SKM-1 treated with dmso at 0.1 percent for 144 hours (cell line): ENCODE results near the gene EGFL7.
"Not testable (repeated sequence)": the region's sequence is repeated elsewhere in the genome, so short reads cannot be mapped to it uniquely, and the experiment has no call there.

Source experiments
- DNase-seq: peaks from one replicate; lab custom pipeline; 2025; ENCODE audit not compliant: unreplicated experiment; lab: John Stamatoyannopoulos, UW

EGFL7 gene

GRCh38 chr9:136624184-136624951, 38.3 kb upstream of the EGFL7 start:
- no peak for DNase-seq

DNA sequence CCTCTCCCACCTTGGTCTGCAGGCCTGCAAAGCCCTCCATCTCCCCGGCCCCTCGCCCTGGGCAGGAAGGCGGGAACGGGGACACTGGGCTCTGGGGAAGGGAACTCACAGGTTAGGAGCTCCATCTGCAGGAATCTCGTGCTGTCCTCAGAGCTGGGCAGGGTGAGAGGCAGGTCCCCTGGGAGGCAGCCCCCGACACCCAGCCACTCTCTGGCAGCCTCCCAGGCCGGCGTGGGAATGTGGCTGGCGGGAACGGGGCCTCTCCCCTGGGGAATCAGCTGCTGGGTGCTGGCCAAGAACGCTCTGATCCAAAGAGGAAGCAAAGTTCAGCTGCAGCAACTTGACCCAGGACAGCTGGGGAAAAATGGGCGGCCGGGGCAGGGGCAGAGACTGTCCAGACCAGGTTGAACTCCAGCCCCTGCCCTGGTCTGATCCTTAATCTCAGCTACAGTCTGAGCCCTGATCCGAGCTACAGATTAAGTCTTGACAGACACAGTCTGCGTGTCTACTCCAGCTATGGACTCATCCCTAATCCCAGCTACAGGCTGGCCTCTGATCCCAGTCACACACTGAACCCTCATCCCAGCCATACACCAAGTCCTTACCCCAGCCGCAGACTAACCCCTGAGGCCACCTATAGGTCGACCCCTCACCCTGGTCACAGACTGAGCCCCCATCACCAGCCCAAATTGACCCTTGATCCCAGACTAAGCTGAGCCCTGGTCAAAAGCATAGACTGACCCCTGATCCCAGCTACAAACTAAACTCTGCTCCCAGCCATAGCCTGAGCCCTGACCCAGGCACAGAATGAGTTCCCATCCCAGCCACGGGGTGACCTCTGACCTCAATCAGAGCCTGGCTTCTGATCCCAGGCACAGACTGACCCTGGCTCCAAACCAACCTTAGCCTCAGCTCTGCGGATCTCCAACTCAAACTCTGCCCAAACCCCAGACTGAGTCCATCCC, 37.3 kb upstream of the EGFL7 start:
- DNase-seq: no peak

DNA sequence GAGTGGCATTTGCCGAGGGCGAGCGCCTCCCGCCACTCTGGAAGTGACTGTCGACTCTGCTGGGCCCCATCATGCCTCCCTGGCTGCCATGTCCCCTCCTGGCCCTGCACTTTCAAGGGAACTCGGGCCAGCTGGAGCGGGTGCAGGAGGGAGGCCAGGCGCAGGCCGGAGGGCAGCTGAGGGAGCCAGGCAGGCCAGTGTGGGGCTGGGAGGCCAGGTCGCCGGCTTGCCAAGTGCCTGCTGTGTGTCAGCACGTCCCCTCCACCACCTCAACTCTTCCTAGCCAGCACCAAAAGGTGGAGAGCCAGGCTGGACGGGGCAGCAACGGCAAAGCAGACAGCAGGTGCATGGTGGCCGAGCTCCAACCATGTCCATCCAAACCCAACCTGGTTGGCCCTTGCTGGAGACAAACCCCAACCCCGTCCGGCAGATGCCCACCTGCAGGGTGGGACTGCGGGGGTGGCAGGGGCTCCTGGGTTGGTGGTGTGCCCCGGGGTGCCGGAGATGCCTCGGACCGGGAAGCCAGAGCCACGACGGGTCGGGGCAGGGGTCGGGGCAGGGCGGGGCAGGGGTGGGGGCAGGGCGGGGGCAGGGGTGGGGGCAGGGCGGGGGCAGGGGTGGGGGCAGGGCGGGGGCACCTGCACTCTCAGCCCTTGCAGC, 36.5 kb upstream of the EGFL7 start:
- DNase-seq: no peak

DNA sequence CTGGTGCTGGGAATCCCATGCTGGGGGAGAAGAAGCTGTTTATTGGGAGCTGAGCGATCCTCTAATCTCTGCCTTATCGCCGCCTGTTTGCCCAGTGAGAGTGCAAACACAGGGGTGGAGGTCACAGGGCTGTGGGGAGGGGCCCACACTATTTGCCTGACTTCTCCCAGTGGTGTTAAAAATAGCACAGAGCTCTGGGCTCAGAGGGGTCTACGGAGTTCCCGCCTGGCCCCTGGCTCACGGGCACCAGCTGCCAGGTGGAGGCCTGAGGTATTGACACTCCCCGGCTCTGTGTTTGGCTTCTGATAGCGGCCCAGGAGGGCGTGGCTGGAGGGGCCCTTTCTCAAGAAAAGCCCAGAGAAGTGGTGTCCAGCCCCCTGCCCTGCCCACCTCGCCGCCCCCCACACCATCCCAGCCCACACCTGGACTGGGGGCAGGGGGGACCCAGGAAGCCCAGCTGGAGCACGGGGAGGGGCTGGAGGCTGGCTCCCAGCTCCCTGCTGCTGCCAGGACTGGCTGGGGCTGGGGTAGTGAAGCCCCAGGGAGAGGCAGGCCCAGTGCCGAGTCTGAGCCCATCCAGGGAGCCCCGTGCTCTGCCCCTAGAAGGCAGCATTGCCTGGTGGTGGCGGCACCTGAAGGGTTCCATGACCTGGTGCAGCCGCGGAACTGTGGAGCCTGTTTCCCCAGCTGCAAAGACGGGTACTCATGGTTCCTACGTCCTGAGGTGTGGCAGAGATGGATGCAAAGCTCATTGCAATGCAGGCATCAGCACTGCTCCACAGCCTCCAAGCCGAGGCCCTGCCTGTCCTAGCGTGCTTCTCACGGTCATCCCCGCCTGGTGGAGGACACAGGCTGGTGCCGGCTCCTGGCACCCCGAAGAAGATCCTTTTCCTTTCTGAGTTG, 35.7 kb upstream of the EGFL7 start:
- no peak for DNase-seq

- DNase-seq: no peak
Observed at GRCh38 chr9:136627703-136628102, 35.0 kb upstream of the EGFL7 start.

- DNase-seq: no peak
Observed at GRCh38 chr9:136628268-136628667, 34.4 kb upstream of the EGFL7 start.

GRCh38 chr9:136629001-136629878, 33.5 kb upstream of the EGFL7 start:
- DNase-seq: no peak

DNA sequence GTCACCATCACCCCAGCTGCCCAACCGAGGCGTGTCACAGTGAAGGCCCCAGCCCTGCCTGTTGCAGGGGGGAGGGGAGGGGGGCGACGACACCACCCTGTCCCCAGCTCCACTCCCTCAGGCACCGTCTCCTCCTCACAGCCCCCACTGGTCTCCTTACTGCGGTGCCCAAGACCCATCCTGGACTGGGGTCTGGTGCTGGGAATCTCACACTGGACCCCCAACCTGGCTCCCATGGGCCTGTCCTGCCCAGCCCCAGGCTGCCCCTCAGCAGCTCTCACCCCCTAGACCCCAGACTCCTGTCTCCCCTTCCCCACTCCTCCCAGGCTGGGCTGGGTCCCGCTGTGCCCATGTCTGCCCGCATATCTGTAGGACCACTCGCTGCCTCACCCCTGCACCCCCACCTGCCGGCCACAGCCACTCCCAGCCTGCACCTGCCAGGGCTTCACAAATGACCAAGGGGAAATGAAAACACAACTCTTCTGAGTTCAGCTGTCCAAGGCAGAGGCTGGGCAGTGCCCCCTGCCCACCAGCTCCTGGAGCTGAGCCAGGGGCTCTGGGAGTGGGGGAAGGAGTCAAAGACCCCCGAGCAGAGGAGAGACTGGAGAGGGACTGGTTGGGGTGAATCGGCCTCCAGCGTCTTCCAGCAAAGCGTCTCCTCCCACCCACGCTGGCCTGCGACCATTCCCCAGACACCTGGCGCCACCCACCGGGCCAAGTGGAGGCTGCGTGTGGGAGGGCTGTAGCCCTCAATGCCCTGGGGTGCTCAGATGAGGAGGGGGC, 32.6 kb upstream of the EGFL7 start:
- peak; percentile 63 for DNase-seq

GRCh38 chr9:136630662-136630992, 32.1 kb upstream of the EGFL7 start:
- no peak for DNase-seq

GRCh38 chr9:136631038-136632000, 31.4 kb upstream of the EGFL7 start:
- peak; percentile 61 for DNase-seq

DNA sequence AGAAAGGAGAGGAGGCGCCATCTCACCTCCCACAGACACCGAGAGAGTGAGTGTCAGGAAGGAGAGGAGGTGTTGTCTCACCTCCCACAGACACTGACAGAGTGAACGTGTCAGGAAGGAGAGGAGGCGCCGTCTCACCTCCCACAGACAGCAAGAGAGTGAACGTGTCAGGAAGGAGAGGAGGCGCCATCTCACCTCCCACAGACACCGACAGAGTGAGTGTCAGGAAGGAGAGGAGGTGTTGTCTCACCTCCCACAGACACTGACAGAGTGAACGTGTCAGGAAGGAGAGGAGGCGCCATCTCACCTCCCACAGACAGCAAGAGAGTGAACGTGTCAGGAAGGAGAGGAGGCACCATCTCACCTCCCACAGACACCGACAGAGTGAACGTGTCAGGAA, 30.6 kb upstream of the EGFL7 start:
- not testable (repeated sequence) for DNase-seq

DNA sequence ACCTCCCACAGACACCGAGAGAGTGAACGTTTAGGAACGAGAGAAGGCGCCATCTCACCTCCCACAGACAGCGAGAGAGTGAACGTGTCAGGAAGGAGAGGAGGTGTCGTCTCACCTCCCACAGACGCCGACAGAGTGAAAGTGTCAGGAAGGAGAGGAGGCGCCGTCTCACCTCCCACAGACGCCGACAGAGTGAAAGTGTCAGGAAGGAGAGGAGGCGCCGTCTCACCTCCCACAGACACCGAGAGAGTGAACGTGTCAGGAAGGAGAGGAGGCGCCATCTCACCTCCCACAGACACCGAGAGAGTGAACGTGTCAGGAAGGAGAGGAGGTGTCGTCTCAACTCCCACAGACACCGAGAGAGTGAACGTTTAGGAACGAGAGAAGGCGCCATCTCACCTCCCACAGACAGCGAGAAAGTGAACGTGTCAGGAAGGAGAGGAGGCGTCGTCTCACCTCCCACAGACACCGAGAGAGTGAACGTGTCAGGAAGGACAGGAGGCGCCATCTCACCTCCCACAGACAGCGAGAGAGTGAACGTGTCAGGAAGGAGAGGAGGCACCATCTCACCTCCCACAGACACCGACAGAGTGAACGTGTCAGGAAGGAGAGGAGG, 30.1 kb upstream of the EGFL7 start:
- DNase-seq: not testable (repeated sequence)

- DNase-seq: no peak
Observed at GRCh38 chr9:136634904-136635303, 27.8 kb upstream of the EGFL7 start.

DNA sequence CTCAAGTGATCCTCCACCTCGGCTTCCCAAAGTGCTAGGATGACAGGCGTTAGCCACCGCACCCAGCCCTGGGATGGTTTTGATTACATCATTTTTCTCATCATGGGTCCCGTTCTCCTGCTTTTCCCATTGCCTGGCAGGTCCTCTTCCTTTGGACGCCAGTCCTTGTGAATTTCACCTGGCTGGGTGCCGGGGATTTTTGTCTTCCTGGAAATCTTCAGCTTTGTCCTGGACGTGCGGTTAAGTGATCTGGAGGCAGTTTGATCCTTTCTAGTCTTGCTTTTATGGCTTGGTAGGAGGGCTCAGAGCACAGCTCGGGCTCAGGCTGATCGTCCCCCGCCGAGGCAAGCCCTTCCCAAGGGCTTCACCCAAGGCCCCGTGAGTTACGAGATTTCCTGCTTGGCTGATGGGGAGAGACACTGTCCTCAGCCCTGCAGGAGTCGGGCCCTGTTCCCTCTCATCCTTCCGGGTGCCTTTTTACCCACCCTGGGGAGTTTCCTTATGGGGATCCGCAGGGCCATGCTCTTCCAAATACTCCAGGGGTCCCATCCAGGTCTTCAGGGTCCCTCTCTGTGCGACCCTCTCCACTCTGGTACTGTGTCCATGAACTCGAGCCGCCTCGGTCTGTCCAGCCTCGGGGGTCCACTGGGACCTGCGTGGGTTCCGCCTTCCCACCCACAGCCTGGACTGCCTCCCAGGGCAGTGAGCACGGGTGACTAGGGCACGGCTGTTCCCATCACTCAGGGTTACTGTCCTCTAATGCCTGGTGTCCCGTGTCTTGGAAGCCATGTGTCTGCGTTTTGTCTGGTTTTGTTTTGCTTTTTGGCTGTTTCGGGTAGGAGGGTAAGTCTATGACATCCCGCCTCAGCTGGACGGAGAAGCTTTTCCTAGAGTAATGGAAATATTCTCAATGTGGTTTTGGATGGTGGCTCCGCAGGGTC, 22.3 kb upstream of the EGFL7 start:
- no peak for DNase-seq

DNA sequence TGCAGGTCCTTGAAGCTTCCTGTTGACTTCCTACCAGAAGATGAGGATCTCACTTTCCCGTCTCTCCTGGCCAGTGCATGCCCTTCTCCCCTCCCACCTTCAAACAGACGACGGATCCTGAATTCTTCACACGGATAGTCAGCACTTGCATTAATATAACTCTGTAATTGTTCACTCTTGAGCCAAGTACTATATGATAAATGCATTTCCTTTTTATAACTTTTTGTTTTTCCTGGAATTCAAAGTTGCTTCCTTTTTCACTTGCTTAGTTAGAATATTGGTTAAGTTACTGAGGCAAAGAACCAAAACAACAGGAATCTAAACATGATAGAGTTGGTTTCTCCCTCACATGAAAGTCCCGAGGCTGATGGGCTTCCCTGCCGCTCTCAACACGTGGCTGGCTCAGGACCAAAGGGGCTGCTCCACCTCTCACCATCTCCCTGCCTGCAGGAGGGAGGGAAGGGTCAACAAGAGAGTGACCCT, 20.2 kb upstream of the EGFL7 start:
- no peak for DNase-seq
